WTC11 (cell line): ENCODE measurements around the gene ATG16L1.

ENCODE experiments used
- ARID4B ChIP-seq: sonication (generic); formaldehyde crosslinking; IDR thresholded peaks from 2 replicates; pipeline ENCODE4 v1.8.0; 2023; ENCODE audit warnings: missing genetic modification reagents, mild to moderate bottlenecking, borderline replicate concordance
- CTCF ChIP-seq: fragments of 200-600 bp; IDR thresholded peaks from 2 replicates; pipeline ENCODE4 v1.8.0; 2022; ENCODE audit warnings: antibody characterized with exemption
- ELF4 ChIP-seq: sonication (generic); formaldehyde crosslinking; IDR thresholded peaks from 2 replicates; pipeline ENCODE4 v1.8.1; 2022; ENCODE audit warnings: low read depth, mild to moderate bottlenecking, moderate library complexity, missing genetic modification reagents
- MAX ChIP-seq: sonication (generic); formaldehyde crosslinking; IDR thresholded peaks from 2 replicates; pipeline ENCODE4 v1.8.0; 2022; ENCODE audit warnings: mild to moderate bottlenecking, missing genetic modification reagents
- MLX ChIP-seq: sonication (generic); formaldehyde crosslinking; IDR thresholded peaks from 2 replicates; pipeline ENCODE4 v1.8.1; 2023; ENCODE audit warnings: mild to moderate bottlenecking, missing genetic modification reagents, moderate library complexity
- NR1H2 ChIP-seq: sonication (generic); formaldehyde crosslinking; IDR thresholded peaks from 2 replicates; pipeline ENCODE4 v1.9.0; 2021; ENCODE audit warnings: mild to moderate bottlenecking, moderate library complexity, missing genetic modification reagents
- RELA ChIP-seq: sonication (generic); formaldehyde crosslinking; IDR thresholded peaks from 2 replicates; pipeline ENCODE4 v1.8.1; 2022; ENCODE audit warnings: missing genetic modification reagents, mild to moderate bottlenecking, borderline replicate concordance
- SMAD3 ChIP-seq: sonication (generic); formaldehyde crosslinking; IDR thresholded peaks from 2 replicates; pipeline ENCODE4 v1.8.0; 2022; ENCODE audit warnings: missing genetic modification reagents, mild to moderate bottlenecking, borderline replicate concordance
- TEAD1 ChIP-seq: sonication (generic); formaldehyde crosslinking; IDR thresholded peaks from 2 replicates; pipeline ENCODE4 v1.8.0; 2022; ENCODE audit warnings: mild to moderate bottlenecking, missing genetic modification reagents
- USF2 ChIP-seq: sonication (generic); formaldehyde crosslinking; IDR thresholded peaks from 2 replicates; pipeline ENCODE4 v1.8.1; 2023; ENCODE audit warnings: mild to moderate bottlenecking, missing genetic modification reagents, moderate library complexity
- ZBTB43 ChIP-seq: sonication (generic); formaldehyde crosslinking; IDR thresholded peaks from 2 replicates; pipeline ENCODE4 v1.8.1; 2023; ENCODE audit warnings: mild to moderate bottlenecking, missing genetic modification reagents

- TF ChIP-seq CTCF = no peak
- TF ChIP-seq MLX (CRISPR knock-in tag) = no peak
- TF ChIP-seq SMAD3 (CRISPR knock-in tag) = no peak
- no peak for TF ChIP-seq MAX
- no peak for TF ChIP-seq NR1H2 (CRISPR knock-in tag)
- TF ChIP-seq RELA (CRISPR knock-in tag) = no peak
- TF ChIP-seq ELF4 (CRISPR knock-in tag) = no peak
- no peak for TF ChIP-seq ARID4B (CRISPR knock-in tag)
- no peak for TF ChIP-seq ZBTB43 (CRISPR knock-in tag)
- no peak for TF ChIP-seq USF2 (CRISPR knock-in tag)
- no peak for TF ChIP-seq TEAD1 (CRISPR knock-in tag)
These were observed 754 bp downstream of the ATG16L1 start for GRCh38 chr2:233252227-233252626.
